ENCODE data around the gene MTFR1L.

MTFR1L gene

GRCh38 chr1:25878690-25879089 lies 58.9 kb downstream of the MTFR1L start:
- H3K9me3 Mint-ChIP-seq: no peaks in the 10 kb centered on the region
- H3K36me3 Mint-ChIP-seq (ENCODE audit: low read depth): no peaks in the 10 kb centered on the region
- H3K4me1 Mint-ChIP-seq: peaks cover 26% of the 10 kb centered on the region
- H3K27me3 Mint-ChIP-seq (ENCODE audit: low read depth, poor library complexity): peaks cover 21% of the 10 kb centered on the region
- TF ChIP-seq, protein P1, sequence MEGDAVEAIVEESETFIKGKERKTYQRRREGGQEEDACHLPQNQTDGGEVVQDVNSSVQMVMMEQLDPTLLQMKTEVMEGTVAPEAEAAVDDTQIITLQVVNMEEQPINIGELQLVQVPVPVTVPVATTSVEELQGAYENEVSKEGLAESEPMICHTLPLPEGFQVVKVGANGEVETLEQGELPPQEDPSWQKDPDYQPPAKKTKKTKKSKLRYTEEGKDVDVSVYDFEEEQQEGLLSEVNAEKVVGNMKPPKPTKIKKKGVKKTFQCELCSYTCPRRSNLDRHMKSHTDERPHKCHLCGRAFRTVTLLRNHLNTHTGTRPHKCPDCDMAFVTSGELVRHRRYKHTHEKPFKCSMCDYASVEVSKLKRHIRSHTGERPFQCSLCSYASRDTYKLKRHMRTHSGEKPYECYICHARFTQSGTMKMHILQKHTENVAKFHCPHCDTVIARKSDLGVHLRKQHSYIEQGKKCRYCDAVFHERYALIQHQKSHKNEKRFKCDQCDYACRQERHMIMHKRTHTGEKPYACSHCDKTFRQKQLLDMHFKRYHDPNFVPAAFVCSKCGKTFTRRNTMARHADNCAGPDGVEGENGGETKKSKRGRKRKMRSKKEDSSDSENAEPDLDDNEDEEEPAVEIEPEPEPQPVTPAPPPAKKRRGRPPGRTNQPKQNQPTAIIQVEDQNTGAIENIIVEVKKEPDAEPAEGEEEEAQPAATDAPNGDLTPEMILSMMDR (IDR thresholded peaks at IDR 0.05): no peak
- H3K4me3 Mint-ChIP-seq: no peak overlapping the region
- no peak overlapping the region for H3K27ac Mint-ChIP-seq
- DNase-seq: no peak

GRCh38 chr1:25879675-25880074 lies 59.9 kb downstream of the MTFR1L start:
- H3K4me1 Mint-ChIP-seq: peaks cover 23% of the 10 kb centered on the region
- TF ChIP-seq, protein P1 (IDR thresholded peaks at IDR 0.05): no peak
- H3K27ac Mint-ChIP-seq: no peak overlapping the region
- H3K9me3 Mint-ChIP-seq: no peaks in the 10 kb centered on the region
- H3K4me3 Mint-ChIP-seq: no peak overlapping the region
- peaks cover 5% of the 10 kb centered on the region for H3K36me3 Mint-ChIP-seq (ENCODE audit: low read depth)
- peaks cover 21% of the 10 kb centered on the region for H3K27me3 Mint-ChIP-seq (ENCODE audit: low read depth, poor library complexity)
- DNase-seq: no peak

GRCh38 chr1:25880518-25880917 lies 60.8 kb downstream of the MTFR1L start:
- H3K27me3 Mint-ChIP-seq (ENCODE audit: low read depth, poor library complexity): peaks cover 25% of the 10 kb centered on the region
- no peak for DNase-seq
- peaks cover 13% of the 10 kb centered on the region for H3K36me3 Mint-ChIP-seq (ENCODE audit: low read depth)
- no peak overlapping the region for H3K4me3 Mint-ChIP-seq
- H3K27ac Mint-ChIP-seq: peak overlapping the region; percentile 37
- TF ChIP-seq, protein P1 (IDR thresholded peaks at IDR 0.05): no peak
- H3K9me3 Mint-ChIP-seq: no peaks in the 10 kb centered on the region
- peaks cover 18% of the 10 kb centered on the region for H3K4me1 Mint-ChIP-seq

DNA sequence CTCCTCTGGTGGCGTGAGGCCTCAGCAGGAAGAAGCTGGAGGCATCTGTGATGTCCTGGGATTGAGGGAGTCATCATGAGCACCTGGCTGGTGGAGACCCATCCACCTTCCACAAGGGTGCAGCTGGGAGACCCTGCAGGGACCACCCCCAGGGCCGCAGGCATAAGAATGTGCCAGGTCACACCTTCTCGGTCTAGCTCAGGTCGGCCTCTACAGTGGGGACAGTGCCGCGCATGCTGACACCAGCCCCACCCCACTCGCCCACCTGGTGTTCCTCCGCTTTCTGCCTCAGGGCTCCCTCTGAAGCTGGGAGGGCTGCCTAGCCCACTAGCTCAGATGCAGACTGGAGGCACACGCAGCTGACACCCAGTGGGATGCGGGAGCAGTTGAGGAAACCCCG lies 61.5 kb downstream of the MTFR1L start:
- H3K4me3 Mint-ChIP-seq: no peak overlapping the region
- no peak for DNase-seq
- peaks cover 16% of the 10 kb centered on the region for H3K36me3 Mint-ChIP-seq (ENCODE audit: low read depth)
- peaks cover 14% of the 10 kb centered on the region for H3K4me1 Mint-ChIP-seq
- no peak overlapping the region for H3K27ac Mint-ChIP-seq
- H3K27me3 Mint-ChIP-seq (ENCODE audit: low read depth, poor library complexity): peaks cover 21% of the 10 kb centered on the region
- H3K9me3 Mint-ChIP-seq: no peaks in the 10 kb centered on the region
- TF ChIP-seq, protein P1 (IDR thresholded peaks at IDR 0.05): no peak
